Pulmonary artery endothelial cell (primary cell): ENCODE results near the gene CORO1A. TPM values are rescaled to one million over a fixed set of nuclear protein-coding genes. Genes with fewer than 3 reads are reported as not detected.
"Not testable (repeated sequence)": the region's sequence is repeated elsewhere in the genome, so short reads cannot be mapped to it uniquely, and the experiment has no call there.

Experiments
- DNase-seq: peaks from one replicate; pipeline ENCODE4 v3.0.0-alpha.2; 2011; ENCODE audit warnings: low read depth, low spot score
- total RNA-seq: library from RNA; depleted of rRNA; stranded (reverse); fragments of >200 nt; gene quantifications from 2 replicates; pipeline ENCODE4 v1.2.3, GENCODE V29; 2014

CORO1A gene
- total RNA-seq, 1 donor from 2014 or later: 1.8 TPM

GRCh38 chr16:30170145-30170544, 13.3 kb upstream of the CORO1A start:
- DNase-seq: not testable (repeated sequence)

GRCh38 chr16:30173054-30173453, 10.3 kb upstream of the CORO1A start:
- DNase-seq: no peak

- DNase-seq: not testable (repeated sequence)
Observed at GRCh38 chr16:30176876-30177275, 6.5 kb upstream of the CORO1A start.

GRCh38 chr16:30179195-30179594, 4.2 kb upstream of the CORO1A start:
- no peak for DNase-seq

GRCh38 chr16:30179931-30180330, 3.5 kb upstream of the CORO1A start:
- DNase-seq: no peak

- DNase-seq: no peak
Observed at GRCh38 chr16:30180741-30181140, 2.7 kb upstream of the CORO1A start.

- DNase-seq: no peak
Observed at GRCh38 chr16:30184096-30184890, 891 bp downstream of the CORO1A start.

GRCh38 chr16:30184891-30185682, 1.7 kb downstream of the CORO1A start:
- no peak for DNase-seq

GRCh38 chr16:30185683-30186421, 2.5 kb downstream of the CORO1A start:
- no peak for DNase-seq

GRCh38 chr16:30186444-30186781, 3.0 kb downstream of the CORO1A start:
- no peak for DNase-seq

GRCh38 chr16:30186782-30187555, 3.6 kb downstream of the CORO1A start:
- DNase-seq: no peak

GRCh38 chr16:30187556-30187865, 4.1 kb downstream of the CORO1A start:
- no peak for DNase-seq

- DNase-seq: no peak
Observed at GRCh38 chr16:30187971-30188561, 4.7 kb downstream of the CORO1A start.

- DNase-seq: not testable (repeated sequence)
Observed at GRCh38 chr16:30191158-30191557, 7.8 kb downstream of the CORO1A start.

- DNase-seq: not testable (repeated sequence)
Observed at GRCh38 chr16:30193098-30193497, 9.7 kb downstream of the CORO1A start.

GRCh38 chr16:30193615-30194014, 10.2 kb downstream of the CORO1A start, which contains the start of the genes BOLA2B and SLX1A:
TSS of gene BOLA2B (minus strand) at chr16:30193666. CDS start at chr16:30193595, 71 bp downstream.
TSS of gene SLX1A (plus strand) at chr16:30193875. CDS start at chr16:30194085, 210 bp downstream.
- DNase-seq: not testable (repeated sequence)

GRCh38 chr16:30194172-30194925, 10.9 kb downstream of the CORO1A start:
- DNase-seq: not testable (repeated sequence)

- DNase-seq: not testable (repeated sequence)
Observed at GRCh38 chr16:30197001-30197400, 13.6 kb downstream of the CORO1A start.

GRCh38 chr16:30199049-30199448, 15.6 kb downstream of the CORO1A start, which contains the start of gene SULT1A3:
TSS of gene SULT1A3 (plus strand) at chr16:30199255. CDS start at chr16:30200729, 1,474 bp downstream.
- DNase-seq: not testable (repeated sequence)
